ENCODE results near the gene DOCK4.

Gene DOCK4

GRCh38 chr7:112124061-112124766 lies 82.0 kb downstream of the DOCK4 start:
- H3K4me3 ChIP-seq (ENCODE audit: low read depth, low read length) = no peak overlapping the region
- no peaks in the 10 kb centered on the region for H3K9me3 ChIP-seq (ENCODE audit: control insufficient read depth, insufficient read depth, low read length)
- H3K36me3 ChIP-seq (ENCODE audit: control insufficient read depth, insufficient read depth, low read length) = no peaks in the 10 kb centered on the region
- H3K9ac ChIP-seq (ENCODE audit: low read depth, low read length) = no peak overlapping the region
- no peaks in the 10 kb centered on the region for H3K27me3 ChIP-seq (ENCODE audit: control insufficient read depth, insufficient read depth, low read length)
- no peaks in the 10 kb centered on the region for H3K4me1 ChIP-seq (ENCODE audit: control insufficient read depth, insufficient read depth, low read length)

GRCh38 chr7:112122798-112123197 lies 83.4 kb downstream of the DOCK4 start:
- Histone ChIP-seq H3K9me3 (ENCODE audit: control insufficient read depth, insufficient read depth, low read length) (no peaks in the 10 kb centered on the region), H3K27me3 (ENCODE audit: control insufficient read depth, insufficient read depth, low read length) (no peaks in the 10 kb centered on the region), H3K4me1 (ENCODE audit: control insufficient read depth, insufficient read depth, low read length) (no peaks in the 10 kb centered on the region), H3K36me3 (ENCODE audit: control insufficient read depth, insufficient read depth, low read length) (no peaks in the 10 kb centered on the region), H3K9ac (ENCODE audit: low read depth, low read length) (no peak overlapping the region), H3K4me3 (ENCODE audit: low read depth, low read length) (no peak overlapping the region)

GRCh38 chr7:112122144-112122543 lies 84.1 kb downstream of the DOCK4 start:
- Histone ChIP-seq H3K9ac (ENCODE audit: low read depth, low read length) (no peak overlapping the region), H3K9me3 (ENCODE audit: control insufficient read depth, insufficient read depth, low read length) (no peaks in the 10 kb centered on the region), H3K27me3 (ENCODE audit: control insufficient read depth, insufficient read depth, low read length) (no peaks in the 10 kb centered on the region), H3K36me3 (ENCODE audit: control insufficient read depth, insufficient read depth, low read length) (no peaks in the 10 kb centered on the region), H3K4me3 (ENCODE audit: low read depth, low read length) (no peak overlapping the region), H3K4me1 (ENCODE audit: control insufficient read depth, insufficient read depth, low read length) (no peaks in the 10 kb centered on the region)

- Histone ChIP-seq H3K36me3 (ENCODE audit: control insufficient read depth, insufficient read depth, low read length) (no peaks in the 10 kb centered on the region), H3K27me3 (ENCODE audit: control insufficient read depth, insufficient read depth, low read length) (no peaks in the 10 kb centered on the region), H3K4me3 (ENCODE audit: low read depth, low read length) (no peak overlapping the region), H3K9ac (ENCODE audit: low read depth, low read length) (no peak overlapping the region), H3K9me3 (ENCODE audit: control insufficient read depth, insufficient read depth, low read length) (no peaks in the 10 kb centered on the region), H3K4me1 (ENCODE audit: control insufficient read depth, insufficient read depth, low read length) (no peaks in the 10 kb centered on the region)
Measured at GRCh38 chr7:112121318-112121717, 84.9 kb downstream of the DOCK4 start.

- Histone ChIP-seq H3K9me3 (ENCODE audit: control insufficient read depth, insufficient read depth, low read length) (no peaks in the 10 kb centered on the region), H3K9ac (ENCODE audit: low read depth, low read length) (no peak overlapping the region), H3K4me1 (ENCODE audit: control insufficient read depth, insufficient read depth, low read length) (no peaks in the 10 kb centered on the region), H3K27me3 (ENCODE audit: control insufficient read depth, insufficient read depth, low read length) (no peaks in the 10 kb centered on the region), H3K36me3 (ENCODE audit: control insufficient read depth, insufficient read depth, low read length) (no peaks in the 10 kb centered on the region), H3K4me3 (ENCODE audit: low read depth, low read length) (no peak overlapping the region)
Measured at GRCh38 chr7:112120696-112121217, 85.4 kb downstream of the DOCK4 start.

- Histone ChIP-seq H3K27me3 (ENCODE audit: control insufficient read depth, insufficient read depth, low read length) (no peaks in the 10 kb centered on the region), H3K9me3 (ENCODE audit: control insufficient read depth, insufficient read depth, low read length) (no peaks in the 10 kb centered on the region), H3K9ac (ENCODE audit: low read depth, low read length) (no peak overlapping the region), H3K36me3 (ENCODE audit: control insufficient read depth, insufficient read depth, low read length) (no peaks in the 10 kb centered on the region), H3K4me3 (ENCODE audit: low read depth, low read length) (no peak overlapping the region), H3K4me1 (ENCODE audit: control insufficient read depth, insufficient read depth, low read length) (no peaks in the 10 kb centered on the region)
Measured at GRCh38 chr7:112118581-112119566, 87.3 kb downstream of the DOCK4 start.

- H3K4me1 ChIP-seq (ENCODE audit: control insufficient read depth, insufficient read depth, low read length) = no peaks in the 10 kb centered on the region
- no peaks in the 10 kb centered on the region for H3K9me3 ChIP-seq (ENCODE audit: control insufficient read depth, insufficient read depth, low read length)
- H3K9ac ChIP-seq (ENCODE audit: low read depth, low read length) = no peak overlapping the region
- H3K27me3 ChIP-seq (ENCODE audit: control insufficient read depth, insufficient read depth, low read length) = no peaks in the 10 kb centered on the region
- H3K36me3 ChIP-seq (ENCODE audit: control insufficient read depth, insufficient read depth, low read length) = no peaks in the 10 kb centered on the region
- no peak overlapping the region for H3K4me3 ChIP-seq (ENCODE audit: low read depth, low read length)
Measured at GRCh38 chr7:112116894-112117293, 89.3 kb downstream of the DOCK4 start.

GRCh38 chr7:112116358-112116757 lies 89.8 kb downstream of the DOCK4 start:
- Histone ChIP-seq H3K36me3 (ENCODE audit: control insufficient read depth, insufficient read depth, low read length) (no peaks in the 10 kb centered on the region), H3K4me3 (ENCODE audit: low read depth, low read length) (no peak overlapping the region), H3K9ac (ENCODE audit: low read depth, low read length) (no peak overlapping the region), H3K27me3 (ENCODE audit: control insufficient read depth, insufficient read depth, low read length) (no peaks in the 10 kb centered on the region), H3K4me1 (ENCODE audit: control insufficient read depth, insufficient read depth, low read length) (no peaks in the 10 kb centered on the region), H3K9me3 (ENCODE audit: control insufficient read depth, insufficient read depth, low read length) (no peaks in the 10 kb centered on the region)

GRCh38 chr7:112115880-112116279 lies 90.3 kb downstream of the DOCK4 start:
- no peak overlapping the region for H3K9ac ChIP-seq (ENCODE audit: low read depth, low read length)
- no peaks in the 10 kb centered on the region for H3K36me3 ChIP-seq (ENCODE audit: control insufficient read depth, insufficient read depth, low read length)
- no peaks in the 10 kb centered on the region for H3K4me1 ChIP-seq (ENCODE audit: control insufficient read depth, insufficient read depth, low read length)
- no peaks in the 10 kb centered on the region for H3K9me3 ChIP-seq (ENCODE audit: control insufficient read depth, insufficient read depth, low read length)
- no peak overlapping the region for H3K4me3 ChIP-seq (ENCODE audit: low read depth, low read length)
- no peaks in the 10 kb centered on the region for H3K27me3 ChIP-seq (ENCODE audit: control insufficient read depth, insufficient read depth, low read length)

GRCh38 chr7:112113913-112114575 lies 92.2 kb downstream of the DOCK4 start:
- Histone ChIP-seq H3K9ac (ENCODE audit: low read depth, low read length) (no peak overlapping the region), H3K4me1 (ENCODE audit: control insufficient read depth, insufficient read depth, low read length) (no peaks in the 10 kb centered on the region), H3K4me3 (ENCODE audit: low read depth, low read length) (no peak overlapping the region)

GRCh38 chr7:112112822-112113255 lies 93.4 kb downstream of the DOCK4 start:
- no peaks in the 10 kb centered on the region for H3K4me1 ChIP-seq (ENCODE audit: control insufficient read depth, insufficient read depth, low read length)
- H3K27me3 ChIP-seq (ENCODE audit: control insufficient read depth, insufficient read depth, low read length) = no peaks in the 10 kb centered on the region
- H3K4me3 ChIP-seq (ENCODE audit: low read depth, low read length) = no peak overlapping the region
- H3K36me3 ChIP-seq (ENCODE audit: control insufficient read depth, insufficient read depth, low read length) = no peaks in the 10 kb centered on the region
- H3K9me3 ChIP-seq (ENCODE audit: control insufficient read depth, insufficient read depth, low read length) = no peaks in the 10 kb centered on the region
- no peak overlapping the region for H3K9ac ChIP-seq (ENCODE audit: low read depth, low read length)

More at GRCh38 chr7:112113913-112114575, 92.2 kb downstream of the DOCK4 start:
- no peaks in the 10 kb centered on the region for H3K27me3 ChIP-seq (ENCODE audit: control insufficient read depth, insufficient read depth, low read length)
- H3K36me3 ChIP-seq (ENCODE audit: control insufficient read depth, insufficient read depth, low read length) = no peaks in the 10 kb centered on the region
- no peaks in the 10 kb centered on the region for H3K9me3 ChIP-seq (ENCODE audit: control insufficient read depth, insufficient read depth, low read length)
